GM21529 (cell line): ENCODE measurements around the gene CCDC197.

ENCODE experiments used
- ATAC-seq: cut with Tn5 transposase; IDR thresholded peaks from one replicate; pipeline ENCODE4 v1.9.1; 2021; ENCODE audit not compliant: unreplicated experiment

CCDC197 gene

GRCh38 chr14:94040796-94041195 is 43.7 kb downstream of the CCDC197 start:
- ATAC-seq = no peak

DNA sequence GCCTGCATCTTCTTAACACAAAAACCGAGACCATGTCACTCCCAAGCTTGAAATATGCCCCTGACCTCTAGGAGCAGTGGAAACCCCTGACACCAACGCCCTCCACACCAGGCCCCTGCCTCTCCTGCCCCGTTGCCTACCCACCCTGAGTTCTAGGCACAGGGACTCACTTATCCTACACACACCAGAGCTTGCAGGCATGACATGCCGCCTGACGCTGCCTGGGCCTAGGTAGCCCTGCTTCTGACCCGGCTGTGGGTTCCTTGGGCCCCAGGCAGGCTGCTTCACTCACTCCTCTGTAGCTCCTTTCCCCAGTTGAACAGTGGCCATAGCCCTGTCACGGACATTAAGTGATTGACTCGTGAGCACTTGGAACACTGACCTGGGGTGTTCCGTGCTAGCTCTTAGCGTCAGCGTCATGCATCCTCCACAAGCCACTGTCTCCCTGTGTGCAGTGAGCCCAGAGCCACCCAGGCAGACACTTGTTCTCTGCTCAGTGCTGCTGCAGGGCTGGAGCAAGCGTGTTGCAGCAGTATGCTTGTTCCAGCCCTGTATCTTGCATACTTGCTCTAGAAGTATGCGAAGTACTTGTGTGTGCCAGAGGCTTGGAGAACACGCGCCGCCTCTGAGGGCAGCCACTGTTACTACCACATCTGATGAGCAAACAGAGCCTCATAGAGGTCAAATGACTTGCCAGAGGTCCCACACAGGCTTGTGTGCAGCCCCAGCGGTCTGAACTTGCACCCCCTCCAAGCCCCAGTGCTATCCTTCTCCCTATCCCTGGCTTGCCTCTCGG is 44.6 kb downstream of the CCDC197 start:
- ATAC-seq = no peak

DNA sequence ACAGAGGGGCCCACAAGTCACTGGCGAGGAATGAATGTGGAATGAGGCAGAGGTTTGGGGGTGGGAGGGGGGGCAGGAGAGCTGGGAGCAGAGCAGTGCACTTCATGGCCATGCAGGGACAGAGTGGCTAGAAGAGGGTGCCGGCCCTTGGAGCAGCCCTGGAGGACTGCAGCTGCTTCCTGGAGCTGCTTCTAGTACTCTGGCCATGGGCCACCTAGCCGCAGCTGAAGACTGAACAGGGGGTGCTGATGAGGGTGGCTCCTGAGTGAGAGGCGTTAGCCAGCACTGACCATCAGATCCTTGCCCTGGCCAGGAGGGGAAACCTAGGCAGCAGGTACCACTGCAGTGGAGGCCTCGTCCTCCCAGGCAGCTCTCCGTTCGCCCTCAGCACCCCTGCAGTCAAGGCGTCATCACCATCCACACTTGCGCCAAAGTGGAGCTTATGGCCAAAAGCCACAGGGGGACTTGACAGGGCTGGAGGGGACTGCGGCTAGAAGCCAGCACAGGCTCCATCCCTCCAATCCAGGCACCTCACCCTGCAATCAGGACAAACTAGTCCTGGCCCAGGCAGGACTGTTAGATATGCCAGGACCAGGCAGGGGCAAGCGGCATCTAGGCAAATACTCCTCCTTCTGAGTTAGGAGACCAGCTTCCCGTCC is 45.5 kb downstream of the CCDC197 start:
- no peak for ATAC-seq

DNA sequence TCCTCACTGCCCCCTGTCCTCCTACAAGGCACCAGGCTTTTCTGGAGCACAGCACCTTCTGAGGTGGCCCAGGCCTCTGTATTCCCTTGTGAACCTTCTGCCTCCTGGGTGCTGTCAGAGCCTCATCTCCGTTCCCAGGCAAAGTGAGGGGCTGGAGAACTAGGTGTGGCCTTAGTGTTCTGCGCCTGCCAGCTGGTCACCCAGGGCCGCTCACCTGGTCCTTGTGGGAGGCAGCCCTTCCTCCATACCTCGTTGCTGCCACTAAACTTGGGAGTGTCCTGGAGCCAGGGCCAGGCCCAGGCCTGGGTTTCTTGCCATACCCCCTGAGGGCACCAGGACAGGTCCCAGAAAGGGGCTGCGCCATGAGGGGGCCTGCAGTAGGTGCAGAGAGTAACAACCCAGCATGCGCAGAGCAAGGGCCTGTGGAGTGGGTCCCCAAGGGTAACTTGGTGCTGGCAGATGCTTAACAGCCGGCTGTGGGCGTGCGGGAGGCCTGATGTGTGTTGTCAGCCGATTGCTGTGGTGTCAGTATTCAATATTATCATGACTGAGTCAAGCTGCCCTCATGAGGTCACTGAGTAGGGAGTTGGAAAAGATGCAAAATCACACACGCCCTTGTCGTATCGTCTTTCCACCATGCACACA is 46.1 kb downstream of the CCDC197 start:
- ATAC-seq = no peak

DNA sequence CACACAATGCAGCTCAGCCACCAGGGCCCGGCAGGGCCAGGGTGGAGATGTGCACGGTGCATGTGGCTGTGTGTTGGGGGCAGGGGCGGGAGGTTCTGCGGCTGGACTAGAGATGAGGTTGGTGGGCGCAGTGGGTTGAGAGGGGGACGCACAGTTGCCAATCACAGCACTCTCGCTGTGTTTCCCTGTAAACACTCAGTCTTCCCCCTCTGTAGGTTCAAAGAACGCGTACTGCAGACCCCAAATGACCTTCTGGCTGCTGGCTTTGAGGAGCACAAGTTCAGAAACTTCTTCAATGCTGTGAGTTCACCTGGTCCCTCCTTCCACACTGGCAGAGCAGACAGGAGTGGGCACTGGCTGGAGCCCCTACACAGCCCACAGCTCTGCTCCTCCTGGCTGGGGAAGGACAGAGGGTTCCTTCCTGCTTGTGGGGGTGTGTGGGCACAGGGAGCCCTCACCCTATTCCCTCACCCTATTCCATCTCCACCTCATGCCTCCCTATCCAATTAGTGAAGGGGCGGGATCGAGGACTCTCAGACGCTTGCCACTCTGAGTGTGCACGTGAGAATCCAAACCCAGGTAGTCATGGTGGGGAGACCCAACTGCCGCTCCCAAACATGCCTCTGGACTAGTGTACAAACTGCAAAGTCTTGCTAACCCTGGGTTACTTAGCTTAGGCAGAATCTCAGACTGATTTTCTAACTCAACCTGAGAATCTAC is 46.8 kb downstream of the CCDC197 start:
- ATAC-seq = no peak

GRCh38 chr14:94044476-94045091 is 47.5 kb downstream of the CCDC197 start:
- ATAC-seq = no peak

GRCh38 chr14:94045101-94045500 is 48.0 kb downstream of the CCDC197 start:
- no peak for ATAC-seq

GRCh38 chr14:94045563-94046345 is 48.7 kb downstream of the CCDC197 start:
- no peak for ATAC-seq

GRCh38 chr14:94046696-94047250 is 49.7 kb downstream of the CCDC197 start:
- no peak for ATAC-seq

- no peak for ATAC-seq
Measured at GRCh38 chr14:94047581-94047980, 50.5 kb downstream of the CCDC197 start.

- no peak for ATAC-seq
Measured at GRCh38 chr14:94048691-94049624, 51.9 kb downstream of the CCDC197 start.

GRCh38 chr14:94049625-94050023 is 52.5 kb downstream of the CCDC197 start:
- no peak for ATAC-seq

DNA sequence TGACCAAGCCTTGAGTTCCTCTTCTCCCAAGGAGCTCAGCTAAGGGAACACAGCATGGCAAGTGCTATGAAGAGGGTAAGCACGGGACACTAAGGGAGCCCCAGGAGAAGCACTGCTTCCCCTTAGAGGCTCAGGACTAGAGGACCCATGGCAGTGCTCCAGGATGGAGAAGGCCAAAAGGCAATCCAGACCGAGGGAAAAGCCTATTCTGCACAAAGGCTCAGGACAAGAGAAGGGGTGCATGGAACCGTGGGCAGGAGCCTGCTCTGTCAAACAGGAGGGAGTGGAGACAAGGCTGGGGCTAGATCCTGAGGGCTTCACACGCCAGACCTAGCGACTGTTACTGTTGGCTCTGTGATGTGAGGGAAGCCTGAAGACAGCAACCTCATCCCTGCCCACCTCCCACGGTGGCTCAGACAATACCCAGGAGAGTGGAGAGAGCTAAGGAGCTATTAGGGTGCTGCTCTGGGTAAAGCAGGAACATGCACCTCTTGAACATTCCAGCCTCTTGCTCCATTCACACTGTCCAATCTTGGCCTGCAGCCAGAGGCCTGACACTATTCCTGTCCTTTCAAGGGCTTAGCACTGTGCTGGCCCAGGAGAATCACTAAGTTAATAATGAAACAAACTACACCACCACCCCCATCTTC is 53.3 kb downstream of the CCDC197 start:
- no peak for ATAC-seq

DNA sequence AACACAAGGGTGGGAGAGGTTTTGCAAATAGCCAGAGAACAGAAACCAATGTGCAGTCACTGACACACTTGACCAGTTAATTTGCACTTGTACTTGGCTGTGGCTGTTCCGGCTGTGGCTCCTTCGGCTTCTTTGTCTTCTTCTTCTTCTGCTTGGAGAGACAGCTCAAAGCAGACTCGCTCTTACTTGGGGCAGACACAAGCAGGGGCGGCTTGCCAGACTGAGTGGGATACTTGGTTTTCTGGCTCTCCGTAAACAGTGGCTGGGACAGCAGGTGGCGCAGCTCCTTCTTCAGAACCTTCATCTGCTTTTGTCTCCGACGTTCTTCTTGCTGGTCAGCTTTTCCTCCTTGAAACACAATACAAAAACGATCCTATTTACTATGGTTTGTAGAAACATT is 54.0 kb downstream of the CCDC197 start:
- ATAC-seq = no peak

DNA sequence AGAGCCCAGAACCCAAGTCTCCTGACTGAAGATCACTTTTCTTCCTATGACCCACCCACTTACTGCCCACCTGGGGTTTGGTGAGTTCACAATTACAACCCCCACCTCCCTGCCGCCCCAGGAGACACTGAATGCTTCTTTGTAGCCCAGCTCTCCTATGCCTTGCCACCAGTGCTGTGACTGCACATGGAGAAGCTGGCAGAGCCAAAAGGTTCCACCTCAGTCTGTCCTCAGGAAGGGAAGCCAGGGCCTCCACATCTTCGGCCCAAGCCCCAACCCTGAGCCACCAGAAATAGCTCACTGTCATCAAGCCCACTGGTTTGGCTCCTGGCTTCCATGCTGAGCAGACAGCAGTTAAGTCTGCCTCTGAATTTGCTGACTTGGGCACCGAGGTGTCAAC is 54.7 kb downstream of the CCDC197 start:
- ATAC-seq = no peak

- no peak for ATAC-seq
Measured at GRCh38 chr14:94052199-94052598, 55.1 kb downstream of the CCDC197 start.

GRCh38 chr14:94052662-94053061 is 55.6 kb downstream of the CCDC197 start:
- ATAC-seq = no peak

DNA sequence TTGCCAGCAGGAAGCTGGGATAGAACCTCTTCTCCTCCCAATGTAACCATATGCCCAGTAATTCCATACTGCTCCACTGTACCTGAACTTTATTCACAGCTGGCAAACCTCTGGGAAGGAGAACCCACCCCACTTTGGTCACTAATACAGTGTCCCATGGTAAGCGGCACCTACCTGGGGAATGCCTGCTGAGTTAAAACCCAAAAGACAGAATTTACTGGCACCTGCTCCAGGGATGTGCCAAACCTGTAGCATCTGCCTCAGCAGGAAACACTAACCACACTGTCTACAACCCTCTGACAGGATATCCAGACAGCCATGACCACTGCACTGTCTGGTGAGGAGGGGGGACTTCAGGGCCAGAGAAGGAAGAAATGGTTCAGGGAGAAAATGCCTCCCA is 57.3 kb downstream of the CCDC197 start:
- no peak for ATAC-seq
